Hepatocyte (in vitro differentiated cells): ENCODE measurements around the gene EYS.

Experiments used
- EZH2 ChIP-seq: fragments of 200-600 bp; sonication (generic); IDR thresholded peaks from 2 replicates; pipeline ENCODE4 v1.6.1; 2016; ENCODE audit warnings: antibody characterized with exemption, mild to moderate bottlenecking, borderline replicate concordance
- EZH2phosphoT487 ChIP-seq: fragments of 200-600 bp; sonication (generic); IDR thresholded peaks from one replicate; pipeline ENCODE4 v1.6.1; 2018; ENCODE audit warnings: antibody characterized with exemption, mild to moderate bottlenecking, low read depth, moderate library complexity; ENCODE audit not compliant: unreplicated experiment, severe bottlenecking
- TF ChIP-seq, protein P1 (sequence below): fragments of 200-600 bp; sonication (generic); IDR thresholded peaks from 2 replicates; pipeline ENCODE4 v1.5.1; 2016; ENCODE audit warnings: antibody characterized with exemption, mild to moderate bottlenecking; ENCODE audit not compliant: poor library complexity

DNA sequence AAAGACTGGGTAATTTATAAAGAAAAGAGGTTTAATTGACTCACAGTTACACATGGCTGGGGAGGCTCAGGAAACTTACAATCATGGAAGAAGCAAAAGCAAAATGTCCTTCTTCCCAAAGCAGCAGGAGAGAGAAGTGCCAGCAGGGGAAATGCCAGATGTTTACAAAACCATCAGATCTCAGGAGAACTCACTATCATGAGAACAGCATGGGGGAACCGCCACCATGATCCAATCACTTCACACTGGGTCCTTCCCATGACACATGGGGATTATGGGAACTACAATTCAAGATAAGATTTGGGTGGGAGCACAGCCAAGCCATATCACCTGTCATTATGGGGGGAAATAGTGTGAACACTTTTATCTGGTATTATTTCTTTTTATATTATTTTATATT, 557.2 kb downstream of the EYS start:
- TF ChIP-seq, protein P1, sequence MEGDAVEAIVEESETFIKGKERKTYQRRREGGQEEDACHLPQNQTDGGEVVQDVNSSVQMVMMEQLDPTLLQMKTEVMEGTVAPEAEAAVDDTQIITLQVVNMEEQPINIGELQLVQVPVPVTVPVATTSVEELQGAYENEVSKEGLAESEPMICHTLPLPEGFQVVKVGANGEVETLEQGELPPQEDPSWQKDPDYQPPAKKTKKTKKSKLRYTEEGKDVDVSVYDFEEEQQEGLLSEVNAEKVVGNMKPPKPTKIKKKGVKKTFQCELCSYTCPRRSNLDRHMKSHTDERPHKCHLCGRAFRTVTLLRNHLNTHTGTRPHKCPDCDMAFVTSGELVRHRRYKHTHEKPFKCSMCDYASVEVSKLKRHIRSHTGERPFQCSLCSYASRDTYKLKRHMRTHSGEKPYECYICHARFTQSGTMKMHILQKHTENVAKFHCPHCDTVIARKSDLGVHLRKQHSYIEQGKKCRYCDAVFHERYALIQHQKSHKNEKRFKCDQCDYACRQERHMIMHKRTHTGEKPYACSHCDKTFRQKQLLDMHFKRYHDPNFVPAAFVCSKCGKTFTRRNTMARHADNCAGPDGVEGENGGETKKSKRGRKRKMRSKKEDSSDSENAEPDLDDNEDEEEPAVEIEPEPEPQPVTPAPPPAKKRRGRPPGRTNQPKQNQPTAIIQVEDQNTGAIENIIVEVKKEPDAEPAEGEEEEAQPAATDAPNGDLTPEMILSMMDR, result no peak
- TF ChIP-seq EZH2phosphoT487 (no peak), EZH2 (no peak)
